ENCODE results near the gene ITFG2. TPM values are rescaled to one million over a fixed set of nuclear protein-coding genes. Genes with fewer than 3 reads are reported as not detected.

ITFG2 gene
- total and polyA plus RNA-seq, 2 donors (not counting 3 experiments of a cell fraction or from before 2014, with no cell fraction given) = 25.0 to 31.9 TPM

- DNase-seq (ENCODE audit: low read depth, low spot score) (no peak), FAIRE-seq (no peak)
- Histone ChIP-seq H3K4me1 (ENCODE audit: control insufficient read depth, extremely low read depth, insufficient read depth, low read length) (no peaks in the 10 kb centered on the region), H3K36me3 (ENCODE audit: control insufficient read depth in 2 of 2, extremely low read depth in 1 of 2, insufficient read depth in 2 of 2, low read length in 2 of 2) (no peaks in the 10 kb centered on the region), H3K9me3 (replicated peaks; ENCODE audit: control insufficient read depth, insufficient read depth, low read length) (no peaks in the 10 kb centered on the region), H3K27ac (ENCODE audit: insufficient read depth, low read depth, low read length) (no peak overlapping the region), H2AFZ (ENCODE audit: low read depth, low read length) (no peak overlapping the region), H3K9me1 (replicated peaks; ENCODE audit: control insufficient read depth, extremely low read depth, insufficient read depth, low read length) (no peaks in the 10 kb centered on the region), H3K9ac (replicated peaks; ENCODE audit: extremely low read depth, insufficient read depth, low read length) (no peak overlapping the region), H3K27me3 (ENCODE audit: control insufficient read depth in 2 of 2, insufficient read depth in 2 of 2, low read length in 2 of 2) (no peaks in the 10 kb centered on the region), H4K20me1 (replicated peaks; ENCODE audit: control insufficient read depth, extremely low read depth, insufficient read depth, low read length) (no peaks in the 10 kb centered on the region), H3K4me2 (ENCODE audit: insufficient read depth, low read length) (no peak overlapping the region), H3K79me2 (ENCODE audit: control insufficient read depth, insufficient read depth, low read length) (no peaks in the 10 kb centered on the region), H3K4me3 (replicated peaks in 1 of 3; ENCODE audit: insufficient read depth in 1 of 3, low read depth in 1 of 3, low read length in 3 of 3) (no peak overlapping the region)
- ChIA-PET POLR2A (no interaction called here), CTCF (no interaction called here)
- dilution Hi-C loops (cut with MboI; ENCODE audit: extremely low pct_ligation_motif_present, low sequenced_read_pairs) = no loop called here
- TF ChIP-seq MAX (IDR thresholded peaks at IDR 0.05; ENCODE audit: insufficient read depth, insufficient read length) (no peak), GATA2 (IDR thresholded peaks at IDR 0.05; ENCODE audit: insufficient read depth, insufficient read length, low read depth, low read length) (no peak), EZH2 (IDR thresholded peaks at IDR 0.05; ENCODE audit: borderline replicate concordance, low read depth, low read length, severe bottlenecking) (no peak), CTCF (IDR thresholded peaks at IDR 0.05; ENCODE audit: extremely low read depth in 1 of 2, insufficient read depth in 1 of 2, low read depth in 1 of 2, low read length in 2 of 2) (no peak), POLR2AphosphoS5 (IDR thresholded peaks at IDR 0.05; ENCODE audit: insufficient read depth, low read depth, low read length) (no peak), JUN (IDR thresholded peaks at IDR 0.05; ENCODE audit: borderline replicate concordance, insufficient read depth, insufficient read length, low read depth) (no peak), POLR2A (IDR thresholded peaks at IDR 0.05; ENCODE audit: low read depth, low read length) (no peak), MYC (IDR thresholded peaks at IDR 0.05; ENCODE audit: low read depth, low read length) (no peak), FOS (IDR thresholded peaks at IDR 0.05; ENCODE audit: borderline replicate concordance, insufficient read depth, low read length) (no peak)
- BruUV-seq (replicated peaks) = no TSS peak
- intact Hi-C loops (cut with micrococcal nuclease) = no loop called here
Measured at GRCh38 chr12:2765608-2766007, 46.9 kb upstream of the ITFG2 start.
